GM12892 (cell line): Measurements from ENCODE around the gene CARD9.

Experiments
- POLR2A ChIP-seq: IDR thresholded peaks from 2 replicates; pipeline ENCODE4 v1.6.1; 2011; ENCODE audit warnings: low read depth, low read length, control low read depth
- POLR2AphosphoS5 ChIP-seq: IDR thresholded peaks from 2 replicates; pipeline ENCODE4 v1.6.1; 2011; ENCODE audit warnings: low read depth, low read length, control low read depth

DNA sequence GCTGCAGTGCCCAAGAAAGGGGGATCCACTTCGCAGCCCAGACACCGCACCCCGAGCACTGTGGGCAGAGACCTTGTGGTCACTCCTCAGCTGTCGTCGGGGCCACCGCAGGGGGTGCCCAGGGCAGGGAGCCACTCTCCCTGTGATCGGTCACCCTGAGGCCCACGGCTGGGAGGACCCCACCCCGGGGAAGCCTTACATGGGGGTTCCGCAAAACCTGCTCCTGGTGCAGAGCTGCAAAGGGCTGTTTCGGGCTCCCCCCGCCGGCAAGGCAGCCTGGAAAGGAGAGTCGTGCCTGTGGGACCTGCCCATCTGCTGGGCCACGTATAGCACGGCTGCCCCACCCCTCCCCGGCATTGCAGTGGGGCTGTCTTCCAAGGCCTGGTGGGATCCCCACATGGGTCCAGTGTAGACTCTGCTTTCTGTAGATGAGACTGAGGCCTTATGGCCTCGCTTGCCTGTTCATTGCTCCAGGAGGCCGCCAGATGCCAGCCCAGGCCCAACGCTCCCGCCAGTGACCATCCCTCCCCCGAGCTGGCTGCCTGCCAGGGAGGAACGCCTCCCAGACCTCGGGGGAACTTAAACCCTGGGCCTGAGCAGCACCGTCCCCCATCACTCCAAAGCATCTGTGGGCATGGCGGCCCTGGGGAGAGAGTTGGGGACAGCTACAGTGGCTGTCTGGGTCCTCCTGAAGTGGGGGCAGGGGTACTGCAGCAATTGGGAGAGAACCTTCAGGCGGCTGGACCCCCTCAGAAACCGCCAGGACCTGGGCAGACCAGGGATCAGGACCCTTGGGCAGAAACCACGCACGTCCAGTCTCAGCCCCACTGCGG is 8.3 kb downstream of the CARD9 start:
- TF ChIP-seq POLR2AphosphoS5 (no peak), POLR2A (no peak)
